ENCODE data around the gene RAB30.
A peak's percentile ranks its signal among the peaks of the same experiment; 100 is the strongest.

RAB30 gene

GRCh38 chr11:83078269-83078668 lies 6.6 kb upstream of the RAB30 start:
- Histone ChIP-seq H3K4me3 (replicated peaks; ENCODE audit: insufficient read depth, low read length) (no peak overlapping the region), H3K27ac (replicated peaks) (no peak overlapping the region), H3K27me3 (ENCODE audit: insufficient read depth, poor library complexity, severe bottlenecking) (no peaks in the 10 kb centered on the region)
- DNase-seq (ENCODE audit: low read depth in 1 of 2, low spot score in 1 of 2) = no peak
- TF ChIP-seq GABPA (IDR thresholded peaks at IDR 0.05; ENCODE audit: low read depth) = no peak
- no peak for TF ChIP-seq SPI1 (IDR thresholded peaks at IDR 0.05; ENCODE audit: borderline replicate concordance, low read depth)
- TF ChIP-seq REST (IDR thresholded peaks at IDR 0.05; ENCODE audit: insufficient replicate concordance, low read depth) = no peak
- TF ChIP-seq, protein P1, sequence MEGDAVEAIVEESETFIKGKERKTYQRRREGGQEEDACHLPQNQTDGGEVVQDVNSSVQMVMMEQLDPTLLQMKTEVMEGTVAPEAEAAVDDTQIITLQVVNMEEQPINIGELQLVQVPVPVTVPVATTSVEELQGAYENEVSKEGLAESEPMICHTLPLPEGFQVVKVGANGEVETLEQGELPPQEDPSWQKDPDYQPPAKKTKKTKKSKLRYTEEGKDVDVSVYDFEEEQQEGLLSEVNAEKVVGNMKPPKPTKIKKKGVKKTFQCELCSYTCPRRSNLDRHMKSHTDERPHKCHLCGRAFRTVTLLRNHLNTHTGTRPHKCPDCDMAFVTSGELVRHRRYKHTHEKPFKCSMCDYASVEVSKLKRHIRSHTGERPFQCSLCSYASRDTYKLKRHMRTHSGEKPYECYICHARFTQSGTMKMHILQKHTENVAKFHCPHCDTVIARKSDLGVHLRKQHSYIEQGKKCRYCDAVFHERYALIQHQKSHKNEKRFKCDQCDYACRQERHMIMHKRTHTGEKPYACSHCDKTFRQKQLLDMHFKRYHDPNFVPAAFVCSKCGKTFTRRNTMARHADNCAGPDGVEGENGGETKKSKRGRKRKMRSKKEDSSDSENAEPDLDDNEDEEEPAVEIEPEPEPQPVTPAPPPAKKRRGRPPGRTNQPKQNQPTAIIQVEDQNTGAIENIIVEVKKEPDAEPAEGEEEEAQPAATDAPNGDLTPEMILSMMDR (IDR thresholded peaks at IDR 0.05; ENCODE audit: insufficient read depth, low read length) = no peak
- no peak for TF ChIP-seq POLR2AphosphoS5 (IDR thresholded peaks at IDR 0.05; ENCODE audit: low read depth)

- Histone ChIP-seq H3K27me3 (ENCODE audit: insufficient read depth, poor library complexity, severe bottlenecking) (peaks cover 5% of the 10 kb centered on the region), H3K27ac (replicated peaks) (no peak overlapping the region), H3K4me3 (replicated peaks; ENCODE audit: insufficient read depth, low read length) (no peak overlapping the region)
- TF ChIP-seq, protein P1 (IDR thresholded peaks at IDR 0.05; ENCODE audit: insufficient read depth, low read length) = no peak
- no peak for TF ChIP-seq REST (IDR thresholded peaks at IDR 0.05; ENCODE audit: insufficient replicate concordance, low read depth)
- DNase-seq (ENCODE audit: low read depth in 1 of 2, low spot score in 1 of 2) = no peak
Measured at GRCh38 chr11:83073884-83074283, 2.2 kb upstream of the RAB30 start.

DNA sequence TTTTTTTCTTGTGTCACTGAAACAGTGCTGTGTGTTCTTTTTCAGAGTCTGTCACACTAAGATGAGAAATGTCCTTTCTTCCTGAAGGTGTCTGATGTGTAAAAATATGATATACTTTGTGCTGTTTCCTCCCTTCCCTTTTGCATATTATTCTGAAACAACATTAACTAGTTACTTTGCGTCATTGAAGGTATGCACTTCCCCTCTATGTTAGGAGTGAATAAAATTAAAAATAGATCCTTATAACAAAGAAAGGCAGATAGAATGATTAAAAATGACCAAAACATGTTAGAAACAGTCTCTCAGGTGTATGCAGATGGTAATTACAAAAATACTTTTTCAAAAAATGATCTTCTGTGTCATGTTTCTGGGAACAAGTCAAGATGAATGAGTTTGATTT lies 1.6 kb upstream of the RAB30 start:
- Histone ChIP-seq H3K4me3 (replicated peaks; ENCODE audit: insufficient read depth, low read length) (peak overlapping the region; percentile 78), H3K27me3 (ENCODE audit: insufficient read depth, poor library complexity, severe bottlenecking) (peaks cover 5% of the 10 kb centered on the region), H3K27ac (replicated peaks) (peak overlapping the region; percentile 90)
- no peak for DNase-seq (ENCODE audit: low read depth in 1 of 2, low spot score in 1 of 2)
- TF ChIP-seq POLR2AphosphoS5 (IDR thresholded peaks at IDR 0.05; ENCODE audit: low read depth) (no peak), SPI1 (IDR thresholded peaks at IDR 0.05; ENCODE audit: borderline replicate concordance, low read depth) (peak; percentile 59; the same call in 1 of the 2 replicates)

DNA sequence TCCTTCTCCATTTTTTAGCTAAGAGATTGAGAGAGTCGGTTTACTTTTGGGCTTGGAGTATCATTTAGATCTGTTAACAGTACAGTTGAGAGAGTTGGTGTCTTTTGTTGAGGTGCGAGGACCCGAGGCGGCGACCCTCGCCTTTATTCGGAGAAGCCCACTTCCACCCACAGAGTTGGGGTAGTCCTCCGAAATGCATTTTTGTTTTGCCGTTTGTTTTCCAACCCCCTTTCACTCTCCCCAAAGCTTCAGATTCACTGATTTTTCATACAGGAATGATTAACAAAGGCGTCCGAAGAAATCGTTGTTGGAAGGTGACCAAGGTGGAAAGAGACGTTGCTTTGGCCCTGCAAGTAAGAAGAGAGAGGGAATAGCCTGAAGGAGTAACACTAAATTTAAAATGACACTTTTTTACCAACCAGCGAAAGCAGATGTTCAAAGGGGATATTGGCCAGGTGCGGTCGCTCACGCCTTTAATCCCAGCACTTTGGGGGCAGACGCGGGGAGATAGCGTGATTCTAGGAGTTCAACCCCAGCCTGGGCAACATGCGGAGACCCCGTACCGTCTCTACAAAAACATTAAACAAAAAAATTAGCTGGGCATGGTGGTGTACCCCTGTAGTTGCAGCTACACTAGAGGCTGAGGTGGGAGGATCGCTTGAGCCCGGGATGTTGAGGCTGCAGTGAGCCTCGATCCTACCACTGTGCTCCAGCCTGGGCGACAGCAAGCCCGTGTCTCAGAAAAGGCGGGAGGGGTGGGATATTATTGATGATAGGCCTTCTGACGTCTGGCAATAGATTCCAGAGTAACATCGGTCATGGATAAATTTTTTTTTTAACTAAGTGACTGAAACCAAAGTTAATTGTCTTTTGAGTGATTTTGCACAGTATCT lies 899 bp upstream of the RAB30 start:
- H3K27ac ChIP-seq (replicated peaks) = peak overlapping the region; percentile 90
- TF ChIP-seq POLR2AphosphoS5 (IDR thresholded peaks at IDR 0.05; ENCODE audit: low read depth) = no peak
- no peak for TF ChIP-seq REST (IDR thresholded peaks at IDR 0.05; ENCODE audit: insufficient replicate concordance, low read depth)
- no peak for TF ChIP-seq GABPA (IDR thresholded peaks at IDR 0.05; ENCODE audit: low read depth)
- TF ChIP-seq, protein P1 (IDR thresholded peaks at IDR 0.05; ENCODE audit: insufficient read depth, low read length) = no peak
- TF ChIP-seq SPI1 (IDR thresholded peaks at IDR 0.05; ENCODE audit: borderline replicate concordance, low read depth) = no peak
- no peak for DNase-seq (ENCODE audit: low read depth in 1 of 2, low spot score in 1 of 2)

More for the DNA sequence above, 899 bp upstream of the RAB30 start:
- Histone ChIP-seq H3K27me3 (ENCODE audit: insufficient read depth, poor library complexity, severe bottlenecking) (peaks cover 5% of the 10 kb centered on the region), H3K4me3 (replicated peaks; ENCODE audit: insufficient read depth, low read length) (peak overlapping the region; percentile 78)
